Ecto neural progenitor cell (in vitro differentiated cells): ENCODE results near the gene CELSR2.

Experiments used
- DNase-seq: peaks from one replicate; pipeline ENCODE4 v3.0.0-alpha.2; 2018; ENCODE audit warnings: low spot score

CELSR2 gene

DNA sequence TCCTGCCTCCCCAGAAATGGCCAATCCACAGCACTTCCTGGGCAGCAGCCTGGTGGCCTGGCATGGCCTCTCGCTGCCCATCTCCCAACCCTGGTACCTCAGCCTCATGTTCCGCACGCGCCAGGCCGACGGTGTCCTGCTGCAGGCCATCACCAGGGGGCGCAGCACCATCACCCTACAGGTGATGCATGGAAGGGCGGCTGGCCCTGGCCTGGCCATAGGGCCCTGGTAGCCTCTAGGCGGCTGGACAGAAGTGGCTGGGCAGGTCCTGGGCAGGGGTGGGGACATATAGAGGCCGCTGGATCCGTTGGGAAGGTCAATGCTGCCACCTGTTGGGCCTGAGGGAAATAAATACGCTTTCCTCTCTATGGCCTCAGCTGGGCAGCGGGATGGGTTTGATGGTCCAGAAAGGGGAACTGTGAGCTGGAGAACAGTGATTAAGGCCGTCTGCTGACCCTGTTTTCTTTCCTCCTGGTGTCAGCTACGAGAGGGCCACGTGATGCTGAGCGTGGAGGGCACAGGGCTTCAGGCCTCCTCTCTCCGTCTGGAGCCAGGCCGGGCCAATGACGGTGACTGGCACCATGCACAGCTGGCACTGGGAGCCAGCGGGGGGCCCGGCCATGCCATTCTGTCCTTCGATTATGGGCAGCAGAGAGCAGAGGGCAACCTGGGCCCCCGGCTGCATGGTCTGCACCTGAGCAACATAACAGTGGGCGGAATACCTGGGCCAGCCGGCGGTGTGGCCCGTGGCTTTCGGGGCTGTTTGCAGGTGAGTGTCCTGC is 14.4 kb downstream of the CELSR2 start:
- DNase-seq = peak; percentile 93

DNA sequence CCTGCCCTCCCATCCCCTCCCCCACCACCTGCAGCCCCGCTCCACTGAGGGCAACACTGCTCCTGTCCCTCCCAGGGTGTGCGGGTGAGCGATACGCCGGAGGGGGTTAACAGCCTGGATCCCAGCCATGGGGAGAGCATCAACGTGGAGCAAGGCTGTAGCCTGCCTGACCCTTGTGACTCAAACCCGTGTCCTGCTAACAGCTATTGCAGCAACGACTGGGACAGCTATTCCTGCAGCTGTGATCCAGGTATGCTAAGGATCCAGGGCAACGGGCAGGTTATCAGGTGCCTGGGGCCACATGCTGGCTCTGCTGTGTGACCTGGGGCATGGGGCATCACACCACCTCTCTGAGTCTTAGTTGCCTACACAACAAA is 15.0 kb downstream of the CELSR2 start:
- no peak for DNase-seq

DNA sequence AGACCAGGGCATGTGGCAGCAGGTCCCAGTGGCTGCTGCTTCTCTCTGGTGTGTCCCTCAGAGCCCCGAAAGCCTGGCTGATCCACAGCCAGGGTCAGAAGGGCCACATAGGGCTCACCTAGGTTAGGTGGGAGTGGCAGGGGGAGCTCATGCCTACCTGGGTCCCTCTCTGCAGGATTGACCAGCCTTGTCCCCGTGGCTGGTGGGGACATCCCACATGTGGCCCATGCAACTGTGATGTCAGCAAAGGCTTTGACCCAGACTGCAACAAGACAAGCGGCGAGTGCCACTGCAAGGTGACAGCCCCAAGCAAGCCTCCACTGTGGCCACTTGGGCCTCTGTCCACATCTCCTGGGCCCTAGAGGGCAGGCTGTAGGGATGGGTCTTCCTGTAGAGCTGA is 15.7 kb downstream of the CELSR2 start:
- no peak for DNase-seq

DNA sequence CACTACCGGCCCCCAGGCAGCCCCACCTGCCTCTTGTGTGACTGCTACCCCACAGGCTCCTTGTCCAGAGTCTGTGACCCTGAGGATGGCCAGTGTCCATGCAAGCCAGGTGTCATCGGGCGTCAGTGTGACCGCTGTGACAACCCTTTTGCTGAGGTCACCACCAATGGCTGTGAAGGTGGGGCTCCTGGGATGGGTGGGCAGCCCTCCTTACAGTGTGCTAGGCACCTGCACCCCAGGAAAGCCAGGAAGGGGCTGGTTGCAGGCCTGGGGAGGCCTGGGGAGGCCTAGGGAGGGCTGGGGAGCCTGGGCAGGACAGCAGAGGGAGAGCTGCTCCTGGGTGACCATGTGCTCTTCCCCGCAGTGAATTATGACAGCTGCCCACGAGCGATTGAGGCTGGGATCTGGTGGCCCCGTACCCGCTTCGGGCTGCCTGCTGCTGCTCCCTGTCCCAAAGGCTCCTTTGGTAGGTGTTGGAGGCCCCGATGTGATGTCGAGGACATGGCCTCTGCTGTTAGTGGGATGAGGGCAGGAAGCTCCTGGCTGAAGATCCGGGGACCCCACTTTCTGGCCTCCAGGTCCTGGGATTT is 16.5 kb downstream of the CELSR2 start:
- no peak for DNase-seq

- DNase-seq = no peak
Observed at GRCh38 chr1:109266965-109267364, 17.6 kb downstream of the CELSR2 start.

- DNase-seq = no peak
Observed at GRCh38 chr1:109267743-109268300, 18.5 kb downstream of the CELSR2 start.

DNA sequence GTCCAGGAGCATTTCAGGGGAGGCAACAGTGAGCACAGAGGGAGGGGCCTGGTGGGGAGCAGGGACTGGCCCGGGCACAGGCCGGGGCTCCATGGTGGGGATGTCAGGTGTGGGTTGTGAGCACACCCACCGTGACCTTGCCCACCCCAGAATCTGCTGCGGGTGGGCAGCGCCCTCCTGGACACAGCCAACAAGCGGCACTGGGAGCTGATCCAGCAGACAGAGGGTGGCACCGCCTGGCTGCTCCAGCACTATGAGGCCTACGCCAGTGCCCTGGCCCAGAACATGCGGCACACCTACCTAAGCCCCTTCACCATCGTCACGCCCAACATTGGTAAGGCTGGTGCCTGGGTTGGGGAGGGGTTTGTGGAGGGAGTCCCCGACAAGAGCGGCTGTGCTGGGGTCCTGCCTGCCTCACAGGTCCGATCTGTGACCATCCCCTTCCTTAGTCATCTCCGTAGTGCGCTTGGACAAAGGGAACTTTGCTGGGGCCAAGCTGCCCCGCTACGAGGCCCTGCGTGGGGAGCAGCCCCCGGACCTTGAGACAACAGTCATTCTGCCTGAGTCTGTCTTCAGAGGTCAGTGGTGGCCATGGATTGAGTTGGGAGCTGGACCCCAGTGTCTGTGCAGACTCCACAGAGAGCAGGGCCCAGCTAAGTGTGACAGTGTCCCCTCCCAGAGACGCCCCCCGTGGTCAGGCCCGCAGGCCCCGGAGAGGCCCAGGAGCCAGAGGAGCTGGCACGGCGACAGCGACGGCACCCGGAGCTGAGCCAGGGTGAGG is 19.3 kb downstream of the CELSR2 start:
- DNase-seq = no peak

DNA sequence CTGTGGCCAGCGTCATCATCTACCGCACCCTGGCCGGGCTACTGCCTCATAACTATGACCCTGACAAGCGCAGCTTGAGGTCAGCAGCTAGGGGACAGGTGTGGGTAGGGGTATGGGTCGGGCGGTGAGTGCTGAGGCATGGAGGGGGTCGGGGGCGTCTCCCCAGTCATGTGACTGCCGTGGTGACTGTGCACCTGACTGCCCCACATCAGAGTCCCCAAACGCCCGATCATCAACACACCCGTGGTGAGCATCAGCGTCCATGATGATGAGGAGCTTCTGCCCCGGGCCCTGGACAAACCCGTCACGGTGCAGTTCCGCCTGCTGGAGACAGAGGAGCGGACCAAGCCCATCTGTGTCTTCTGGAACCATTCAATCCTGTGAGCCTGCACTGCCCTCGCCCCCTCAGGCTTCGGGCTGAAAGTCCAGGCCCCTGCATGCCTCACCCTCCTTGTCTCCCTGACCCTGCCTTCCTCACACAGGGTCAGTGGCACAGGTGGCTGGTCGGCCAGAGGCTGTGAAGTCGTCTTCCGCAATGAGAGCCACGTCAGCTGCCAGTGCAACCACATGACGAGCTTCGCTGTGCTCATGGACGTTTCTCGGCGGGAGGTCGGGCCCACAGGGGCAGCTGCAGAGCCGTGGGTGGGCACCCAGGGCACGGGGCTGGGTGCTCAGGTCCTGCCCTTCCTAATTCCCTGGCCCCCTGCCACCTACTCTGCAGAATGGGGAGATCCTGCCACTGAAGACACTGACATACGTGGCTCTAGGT is 20.1 kb downstream of the CELSR2 start:
- no peak for DNase-seq

DNA sequence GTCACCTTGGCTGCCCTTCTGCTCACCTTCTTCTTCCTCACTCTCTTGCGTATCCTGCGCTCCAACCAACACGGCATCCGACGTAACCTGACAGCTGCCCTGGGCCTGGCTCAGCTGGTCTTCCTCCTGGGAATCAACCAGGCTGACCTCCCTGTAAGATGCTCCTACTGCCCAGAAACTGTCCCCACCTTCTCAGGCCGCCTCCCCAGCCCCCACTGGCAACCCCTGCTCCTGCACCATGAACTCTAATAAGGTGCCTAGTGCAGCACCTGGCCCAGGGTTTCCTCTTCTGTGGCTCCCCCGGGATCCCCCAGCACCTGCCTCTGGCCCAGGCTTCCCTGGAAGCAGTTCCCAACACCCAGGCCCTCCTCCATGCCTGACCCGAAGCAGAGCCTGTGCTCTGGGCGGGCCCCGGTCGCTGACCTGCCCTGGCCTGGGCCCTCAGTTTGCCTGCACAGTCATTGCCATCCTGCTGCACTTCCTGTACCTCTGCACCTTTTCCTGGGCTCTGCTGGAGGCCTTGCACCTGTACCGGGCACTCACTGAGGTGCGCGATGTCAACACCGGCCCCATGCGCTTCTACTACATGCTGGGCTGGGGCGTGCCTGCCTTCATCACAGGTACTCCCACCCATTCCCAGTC is 20.8 kb downstream of the CELSR2 start:
- DNase-seq = no peak

GRCh38 chr1:109270623-109271317 is 21.4 kb downstream of the CELSR2 start:
- no peak for DNase-seq

DNA sequence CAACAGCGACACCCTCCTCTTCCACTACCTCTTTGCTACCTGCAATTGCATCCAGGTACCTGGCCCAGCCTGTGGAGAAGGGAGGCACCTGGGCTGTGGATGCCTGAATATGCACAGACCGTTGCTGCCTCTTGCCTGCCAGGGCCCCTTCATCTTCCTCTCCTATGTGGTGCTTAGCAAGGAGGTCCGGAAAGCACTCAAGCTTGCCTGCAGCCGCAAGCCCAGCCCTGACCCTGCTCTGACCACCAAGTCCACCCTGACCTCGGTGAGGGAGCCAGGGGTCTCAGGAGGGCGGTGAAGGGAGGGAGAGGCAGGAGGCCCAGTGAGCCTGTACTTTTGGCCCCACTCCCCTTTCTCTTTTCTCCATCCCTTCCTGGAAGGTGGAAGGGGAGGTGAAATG is 22.1 kb downstream of the CELSR2 start:
- no peak for DNase-seq

DNA sequence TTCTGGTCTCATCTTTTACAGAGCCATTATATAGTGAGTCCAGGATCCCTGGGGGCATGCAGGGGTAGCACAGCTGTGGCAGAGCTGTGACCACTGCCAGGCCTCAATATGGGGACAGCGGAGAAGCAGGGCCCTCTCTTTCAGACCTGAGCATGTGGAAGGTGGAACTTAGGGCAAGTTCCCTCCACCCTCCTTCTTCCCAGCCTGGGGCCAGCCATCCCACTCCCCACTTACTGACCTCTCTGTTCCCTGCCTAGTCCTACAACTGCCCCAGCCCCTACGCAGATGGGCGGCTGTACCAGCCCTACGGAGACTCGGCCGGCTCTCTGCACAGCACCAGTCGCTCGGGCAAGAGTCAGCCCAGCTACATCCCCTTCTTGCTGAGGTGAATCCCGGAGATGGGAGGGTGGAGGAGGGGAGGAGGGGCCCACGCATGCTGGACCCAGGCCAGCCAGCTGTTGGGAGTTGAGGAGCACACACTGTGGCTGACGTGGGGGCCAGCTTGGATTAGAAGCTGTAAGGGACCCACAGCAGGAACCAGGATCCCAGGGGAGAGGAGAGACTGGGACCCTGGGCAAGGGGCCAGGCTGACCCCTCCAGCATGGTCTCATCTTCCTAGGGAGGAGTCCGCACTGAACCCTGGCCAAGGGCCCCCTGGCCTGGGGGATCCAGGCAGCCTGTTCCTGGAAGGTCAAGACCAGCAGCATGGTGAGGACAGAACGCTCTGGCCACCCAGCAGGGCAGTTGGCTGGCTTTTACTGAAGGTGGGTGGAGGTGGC is 22.9 kb downstream of the CELSR2 start:
- no peak for DNase-seq

- DNase-seq = no peak
Observed at GRCh38 chr1:109272831-109273547, 23.6 kb downstream of the CELSR2 start.

DNA sequence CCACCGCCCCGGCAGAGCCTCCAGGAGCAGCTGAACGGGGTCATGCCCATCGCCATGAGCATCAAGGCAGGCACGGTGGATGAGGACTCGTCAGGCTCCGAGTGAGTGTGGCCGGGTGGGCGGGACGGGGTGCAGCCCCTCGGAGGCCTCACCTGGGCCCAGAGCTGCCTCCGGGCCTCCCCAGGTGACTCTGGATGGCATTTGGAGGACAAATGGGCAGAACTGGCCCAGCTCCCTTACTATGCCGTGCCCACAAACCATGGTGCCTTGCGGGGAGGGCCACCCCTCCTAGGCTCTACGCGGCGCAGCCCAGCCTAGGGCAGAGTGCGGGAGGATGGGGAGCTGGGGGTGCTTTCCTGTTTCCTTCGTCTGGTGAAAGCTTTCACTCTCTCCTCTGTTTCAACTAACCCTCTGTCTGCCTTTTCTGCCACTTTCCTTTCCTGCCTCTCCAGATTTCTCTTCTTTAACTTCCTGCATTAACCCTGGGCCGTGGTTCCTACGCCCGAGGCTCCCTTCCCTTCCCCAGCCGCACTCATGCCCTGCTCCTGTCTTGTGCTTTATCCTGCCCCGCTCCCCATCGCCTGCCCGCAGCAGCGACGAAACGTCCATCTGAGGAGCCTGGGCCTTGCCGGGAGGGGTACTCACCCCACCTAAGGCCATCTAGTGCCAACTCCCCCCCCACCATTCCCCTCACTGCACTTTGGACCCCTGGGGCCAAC is 24.4 kb downstream of the CELSR2 start:
- no peak for DNase-seq

DNA sequence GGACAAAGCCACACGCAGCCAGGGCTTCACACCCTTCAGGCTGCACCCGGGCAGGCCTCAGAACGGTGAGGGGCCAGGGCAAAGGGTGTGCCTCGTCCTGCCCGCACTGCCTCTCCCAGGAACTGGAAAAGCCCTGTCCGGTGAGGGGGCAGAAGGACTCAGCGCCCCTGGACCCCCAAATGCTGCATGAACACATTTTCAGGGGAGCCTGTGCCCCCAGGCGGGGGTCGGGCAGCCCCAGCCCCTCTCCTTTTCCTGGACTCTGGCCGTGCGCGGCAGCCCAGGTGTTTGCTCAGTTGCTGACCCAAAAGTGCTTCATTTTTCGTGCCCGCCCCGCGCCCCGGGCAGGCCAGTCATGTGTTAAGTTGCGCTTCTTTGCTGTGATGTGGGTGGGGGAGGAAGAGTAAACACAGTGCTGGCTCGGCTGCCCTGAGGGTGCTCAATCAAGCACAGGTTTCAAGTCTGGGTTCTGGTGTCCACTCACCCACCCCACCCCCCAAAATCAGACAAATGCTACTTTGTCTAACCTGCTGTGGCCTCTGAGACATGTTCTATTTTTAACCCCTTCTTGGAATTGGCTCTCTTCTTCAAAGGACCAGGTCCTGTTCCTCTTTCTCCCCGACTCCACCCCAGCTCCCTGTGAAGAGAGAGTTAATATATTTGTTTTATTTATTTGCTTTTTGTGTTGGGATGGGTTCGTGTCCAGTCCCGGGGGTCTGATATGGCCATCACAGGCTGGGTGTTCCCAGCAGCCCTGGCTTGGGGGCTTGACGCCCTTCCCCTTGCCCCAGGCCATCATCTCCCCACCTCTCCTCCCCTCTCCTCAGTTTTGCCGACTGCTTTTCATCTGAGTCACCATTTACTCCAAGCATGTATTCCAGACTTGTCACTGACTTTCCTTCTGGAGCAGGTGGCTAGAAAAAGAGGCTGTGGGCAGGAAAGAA is 25.5 kb downstream of the CELSR2 start:
- peak; percentile 67 for DNase-seq

- DNase-seq = no peak
Observed at GRCh38 chr1:109275706-109276345, 26.5 kb downstream of the CELSR2 start.
